GM12891 (cell line): Measurements from ENCODE around the gene ZKSCAN5.
"Not testable (repeated sequence)": the region's sequence is repeated elsewhere in the genome, so short reads cannot be mapped to it uniquely, and the experiment has no call there.

Source experiments
- DNase-seq: peaks from one replicate; pipeline ENCODE4 v3.0.0; 2011; ENCODE audit warnings: low spot score; ENCODE audit not compliant: insufficient read length
- FAIRE-seq: peaks from 2 replicates; lab custom pipeline; 2011; peaks lifted over from hg19 to GRCh38; lab: Jason Lieb, UNC
- PAX5 ChIP-seq: IDR thresholded peaks from 2 replicates; pipeline ENCODE4 v1.6.1; 2011; ENCODE audit warnings: low read length, moderate library complexity, mild to moderate bottlenecking; ENCODE audit not compliant: insufficient read depth, severe bottlenecking
- POLR2A ChIP-seq: IDR thresholded peaks from 2 replicates; pipeline ENCODE4 v1.6.1; 2011; ENCODE audit warnings: low read depth, low read length, control low read depth
- POLR2AphosphoS5 ChIP-seq: IDR thresholded peaks from 2 replicates; pipeline ENCODE4 v1.6.1; 2011; ENCODE audit warnings: low read depth, low read length, control low read depth
- POU2F2 ChIP-seq: IDR thresholded peaks from 2 replicates; pipeline ENCODE4 v1.6.1; 2011; ENCODE audit warnings: low read depth, mild to moderate bottlenecking, control low read depth, low read length, moderate library complexity
- SPI1 ChIP-seq: IDR thresholded peaks from 2 replicates; pipeline ENCODE4 v1.6.1; 2011; ENCODE audit warnings: low read depth, low read length, control low read depth
- TAF1 ChIP-seq: IDR thresholded peaks from 2 replicates; pipeline ENCODE4 v1.6.1; 2011; ENCODE audit warnings: low read depth, low read length, control low read depth

The ZKSCAN5 gene

DNA sequence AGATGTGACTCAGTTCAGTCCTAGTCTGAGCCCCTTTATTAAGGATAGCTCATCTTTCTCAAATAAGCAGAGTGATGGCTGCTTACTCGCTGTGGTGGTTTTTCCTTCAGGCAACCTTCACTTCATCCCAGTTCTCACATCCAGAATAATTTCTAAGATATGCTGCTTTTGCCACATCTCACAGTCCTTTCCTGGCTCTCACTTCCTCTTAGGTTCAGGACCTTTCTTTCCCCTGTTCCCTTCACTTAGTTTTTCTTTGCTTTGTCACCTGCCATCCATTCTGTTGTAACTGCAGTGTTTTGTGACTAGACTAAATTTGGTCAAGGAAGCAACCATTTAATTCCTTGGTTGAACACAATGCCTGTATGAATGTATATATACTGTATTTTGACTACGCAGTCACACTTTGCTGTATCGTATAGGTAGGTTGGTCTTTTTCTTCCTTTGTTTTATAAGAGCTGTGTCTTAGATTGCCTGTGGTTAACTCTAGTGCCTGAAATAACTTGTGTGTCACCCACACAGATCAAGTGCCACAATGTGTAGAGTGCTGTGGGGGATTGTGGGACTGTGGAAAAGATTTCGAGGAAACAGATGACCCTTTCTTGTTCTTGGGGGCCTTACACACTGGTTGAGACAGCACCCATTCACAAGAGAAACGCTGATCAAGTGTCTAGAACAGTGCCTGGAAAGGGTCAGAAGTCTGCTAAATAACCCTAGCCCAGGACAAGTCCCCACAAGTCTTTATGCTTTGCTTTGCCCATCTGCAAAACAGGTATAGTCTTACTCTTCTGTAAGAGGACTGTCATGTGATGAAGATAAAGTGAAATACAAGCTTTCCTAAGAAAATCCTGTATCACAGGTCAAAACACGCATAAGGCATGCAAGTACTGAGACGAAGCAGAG lies 56.6 kb downstream of the ZKSCAN5 start:
- no peak for TF ChIP-seq POLR2A
- no peak for TF ChIP-seq TAF1
- no peak for TF ChIP-seq POU2F2
- TF ChIP-seq PAX5, result no peak
- no peak for TF ChIP-seq POLR2AphosphoS5
- TF ChIP-seq SPI1, result peak; percentile 64
- FAIRE-seq (no peak), DNase-seq (no peak)

DNA sequence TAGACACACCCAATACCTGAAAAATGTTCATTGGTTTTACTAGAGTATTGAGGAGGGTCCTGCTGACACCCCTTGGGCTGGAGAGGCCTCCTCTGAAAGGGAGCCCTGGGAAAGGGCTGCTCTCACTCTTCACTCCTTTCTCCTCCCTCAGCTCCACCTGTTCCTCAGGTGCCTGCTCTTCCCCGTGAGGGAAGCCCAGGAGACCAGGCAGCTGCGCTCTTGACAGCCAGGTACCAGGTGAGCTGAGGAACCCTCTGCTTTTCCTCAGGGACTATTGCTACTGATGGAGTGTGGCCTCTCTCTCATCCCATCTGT lies 57.2 kb downstream of the ZKSCAN5 start:
- no peak for FAIRE-seq
- TF ChIP-seq SPI1 (no peak), POLR2AphosphoS5 (0 out of 2 replicates have a peak, but pooled peaks have one; percentile 16), TAF1 (no peak), POU2F2 (no peak), PAX5 (no peak), POLR2A (no peak)
- no peak for DNase-seq

DNA sequence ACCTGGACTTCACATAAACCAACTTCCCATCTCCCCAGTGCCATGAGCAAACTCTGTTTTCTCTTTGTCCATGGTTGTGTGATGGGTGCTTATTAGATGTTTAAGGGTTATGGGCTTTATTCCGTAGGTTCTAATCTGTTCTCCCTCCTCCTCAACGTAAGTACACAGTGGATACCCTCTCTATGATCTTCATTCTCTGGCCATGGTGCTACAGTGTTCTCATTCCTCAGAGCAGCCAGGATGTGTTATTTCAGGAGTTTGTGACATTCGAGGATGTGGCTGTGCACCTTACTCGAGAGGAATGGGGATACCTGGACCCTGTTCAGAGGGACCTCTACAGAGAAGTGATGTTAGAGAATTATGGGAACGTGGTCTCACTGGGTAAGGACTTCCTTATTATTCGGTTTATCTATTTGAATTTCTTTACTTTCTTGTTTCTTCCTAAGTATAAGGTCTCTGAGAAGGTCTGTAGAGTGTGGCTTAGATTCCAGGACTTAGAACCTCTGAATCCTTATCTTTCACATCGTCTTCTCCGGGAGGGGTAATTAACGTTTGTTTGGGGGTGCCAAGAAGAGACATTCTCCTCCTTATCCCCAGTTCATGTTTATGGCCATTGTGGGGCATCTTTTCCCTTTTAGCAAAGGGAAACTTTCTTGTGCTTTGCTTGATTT lies 57.8 kb downstream of the ZKSCAN5 start:
- TF ChIP-seq PAX5 (no peak), TAF1 (no peak)
- FAIRE-seq (no peak), DNase-seq (no peak)

DNA sequence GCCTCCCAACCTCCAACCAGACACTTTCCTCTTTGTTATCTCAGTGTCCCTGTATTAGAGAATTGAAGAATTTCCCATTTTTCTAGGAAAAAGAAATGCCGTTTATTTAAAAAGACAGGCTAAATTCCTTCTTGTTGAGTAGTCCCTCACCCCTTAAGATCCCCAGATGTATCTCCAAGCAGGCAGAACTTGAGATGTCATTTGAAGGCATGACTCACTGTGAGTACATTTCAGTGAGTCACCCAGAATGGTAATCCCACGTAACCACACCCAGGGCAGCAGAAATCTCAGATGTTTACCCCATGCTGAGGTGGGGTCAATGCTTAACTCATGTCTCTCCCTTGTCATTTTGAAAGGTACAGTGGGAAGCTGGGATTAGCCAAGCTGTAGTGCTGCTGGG lies 58.4 kb downstream of the ZKSCAN5 start:
- no peak for DNase-seq

DNA sequence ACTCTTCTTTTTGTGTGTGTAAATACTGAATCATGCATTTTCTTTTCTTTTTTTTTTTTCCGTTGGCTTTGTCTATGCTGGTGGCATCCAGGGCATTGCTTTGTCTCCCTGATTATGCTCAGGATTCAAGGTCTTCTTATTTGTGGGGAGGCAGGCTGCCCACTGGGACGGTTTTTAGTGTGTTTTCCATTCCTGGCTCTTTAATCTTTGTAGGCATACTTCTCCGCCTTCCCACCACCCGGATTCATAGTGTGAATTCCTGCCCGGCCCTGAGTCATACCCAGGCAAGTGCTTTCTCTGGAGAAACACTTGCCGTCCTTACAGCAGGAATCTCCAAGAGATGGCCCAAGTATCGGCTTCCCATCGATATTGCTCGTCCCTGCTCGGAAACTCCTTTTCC lies 59.2 kb downstream of the ZKSCAN5 start:
- FAIRE-seq (no peak), DNase-seq (no peak)
- TF ChIP-seq SPI1 (no peak), POU2F2 (no peak), TAF1 (no peak), POLR2A (no peak), PAX5 (no peak), POLR2AphosphoS5 (no peak)

More for the DNA sequence above, 58.4 kb downstream of the ZKSCAN5 start:
- TF ChIP-seq POLR2A, result no peak
- no peak for TF ChIP-seq SPI1
- no peak for TF ChIP-seq PAX5
- no peak for TF ChIP-seq TAF1
- TF ChIP-seq POU2F2, result no peak
- no peak for TF ChIP-seq POLR2AphosphoS5
- no peak for FAIRE-seq

DNA sequence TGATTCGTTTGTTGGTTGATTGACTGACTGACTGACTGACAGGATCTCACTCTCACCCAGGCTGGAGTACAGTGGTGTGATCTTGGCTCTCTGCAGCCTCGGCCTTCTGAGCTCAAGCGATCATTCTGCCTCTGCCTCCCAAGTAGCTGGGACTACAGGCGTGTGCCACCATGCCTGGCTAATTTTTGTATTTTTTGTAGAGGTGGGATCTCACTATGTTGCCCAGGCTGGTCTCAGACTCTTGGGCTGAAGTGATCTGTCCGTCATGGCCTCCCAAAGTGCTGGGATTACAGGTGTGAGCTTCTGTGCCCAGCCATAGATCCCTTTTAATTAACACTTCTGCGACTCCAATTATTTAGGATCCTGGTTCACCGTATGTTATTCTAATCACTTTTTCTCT lies 64.3 kb downstream of the ZKSCAN5 start:
- not testable (repeated sequence) for DNase-seq, FAIRE-seq

DNA sequence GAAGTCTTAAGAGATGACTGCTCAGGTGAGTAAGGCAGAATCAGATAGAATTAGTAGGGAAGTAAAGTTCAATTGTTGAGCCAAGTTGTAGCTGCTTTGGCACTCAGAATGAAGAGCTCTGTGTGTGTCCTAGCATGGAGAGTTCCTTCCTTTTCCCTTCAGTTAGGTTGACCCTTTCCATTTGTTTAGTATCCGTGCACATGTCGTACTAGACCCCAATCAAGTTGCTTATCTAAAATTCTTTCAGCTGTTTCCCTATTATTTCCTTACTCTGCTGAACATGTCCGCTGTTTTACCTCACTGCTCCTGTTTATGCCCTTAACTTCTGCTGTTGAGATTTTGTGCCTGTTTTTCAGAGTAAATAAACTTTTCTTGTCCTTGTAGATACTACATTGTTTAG lies 67.3 kb downstream of the ZKSCAN5 start:
- TF ChIP-seq PAX5 (no peak), POLR2AphosphoS5 (no peak), SPI1 (no peak), POU2F2 (no peak), TAF1 (no peak)
- DNase-seq (no peak), FAIRE-seq (no peak)

DNA sequence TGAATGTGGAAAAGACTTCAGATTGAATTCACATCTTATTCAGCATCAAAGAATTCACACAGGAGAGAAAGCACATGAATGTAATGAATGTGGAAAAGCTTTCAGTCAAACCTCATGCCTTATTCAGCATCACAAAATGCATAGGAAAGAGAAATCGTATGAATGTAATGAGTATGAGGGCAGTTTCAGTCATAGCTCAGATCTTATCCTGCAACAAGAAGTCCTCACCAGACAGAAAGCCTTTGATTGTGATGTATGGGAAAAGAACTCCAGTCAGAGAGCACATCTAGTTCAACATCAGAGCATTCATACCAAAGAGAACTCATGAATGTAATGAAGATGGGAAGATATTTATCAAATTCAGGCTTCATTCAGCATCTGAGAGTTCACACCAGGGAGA lies 68.8 kb downstream of the ZKSCAN5 start:
- peak; percentile 16 for FAIRE-seq
- TF ChIP-seq POU2F2, result no peak
- no peak for TF ChIP-seq PAX5
- TF ChIP-seq POLR2A, result peak; percentile 18; the same call in 1 of the 2 replicates
- no peak for TF ChIP-seq TAF1

DNA sequence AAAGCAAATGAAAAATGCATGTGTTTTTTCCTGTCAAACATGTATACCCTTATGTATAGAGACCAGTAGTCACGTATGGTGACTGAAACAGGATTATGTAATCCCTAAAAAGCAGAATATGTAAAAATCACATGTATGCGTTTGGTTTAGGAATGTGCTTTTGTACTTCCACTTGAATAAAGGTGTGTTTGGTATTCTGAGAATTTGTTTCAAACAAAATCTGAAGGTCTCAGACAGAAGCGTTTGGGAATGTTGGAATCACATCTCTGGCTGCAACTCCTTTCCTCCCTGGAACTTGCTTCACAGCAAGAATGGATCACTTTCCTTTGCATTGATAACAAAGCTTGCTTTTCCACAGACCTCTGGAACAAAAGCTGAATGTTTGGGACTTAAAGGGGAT lies 71.8 kb downstream of the ZKSCAN5 start:
- TF ChIP-seq PAX5, result no peak
- TF ChIP-seq POLR2A, result no peak
- TF ChIP-seq POU2F2, result no peak
- TF ChIP-seq TAF1, result no peak
- no peak for TF ChIP-seq SPI1
- no peak for TF ChIP-seq POLR2AphosphoS5

More for the DNA sequence above, 68.8 kb downstream of the ZKSCAN5 start:
- no peak for DNase-seq

More for the DNA sequence above, 71.8 kb downstream of the ZKSCAN5 start:
- DNase-seq, result no peak
- FAIRE-seq, result no peak
